OCI-LY7 (cell line): ENCODE measurements around the gene LPP. TPM values are rescaled to one million over a fixed set of nuclear protein-coding genes. Genes with fewer than 3 reads are reported as not detected.

Experiments
- BruUV-seq: library from RNA; stranded (reverse); fragments of 400-500 nt; replicated peaks from 2 replicates; lab custom pipeline; 2021; lab: Mats Ljungman, UMichigan
- CTCF ChIA-PET: fragments of 300-600 bp; sonication (Branson Sonifier 250); formaldehyde crosslinking; loops from one replicate; lab custom pipeline; 2022; ENCODE audit warnings: antibody characterized with exemption; ENCODE audit not compliant: unreplicated experiment; lab: Charles Lee
- POLR2A ChIA-PET: fragments of 300-600 bp; sonication (Branson Sonifier 250); formaldehyde crosslinking; loops from one replicate; lab custom pipeline; 2022; ENCODE audit warnings: antibody characterized with exemption; lab: Charles Lee
- DNase-seq: peaks from one replicate; pipeline ENCODE4 v3.0.0-alpha.2; 2015; ENCODE audit warnings: low spot score
- H2AFZ ChIP-seq: fragments of 200-600 bp; sonication (generic), shearing (Covaris generic); 2 replicates; pipeline ENCODE4 v1.6.1; 2014; ENCODE audit warnings: mild to moderate bottlenecking, antibody characterized with exemption, low read length, moderate library complexity
- H3K27ac ChIP-seq: fragments of 200-600 bp; sonication (generic); 2 replicates; pipeline ENCODE4 v1.5.1; 2014; ENCODE audit warnings: mixed run types, low read depth, mild to moderate bottlenecking, moderate library complexity, low read length, inconsistent platforms; ENCODE audit not compliant: poor library complexity, severe bottlenecking
- H3K36me3 ChIP-seq: fragments of 200-600 bp; sonication (generic); 2 replicates; pipeline ENCODE4 v1.6.1; 2014; ENCODE audit warnings: mild to moderate bottlenecking, antibody characterized with exemption, low read length, moderate library complexity, mixed read lengths; ENCODE audit not compliant: insufficient read depth
- H3K4me1 ChIP-seq: fragments of 200-600 bp; sonication (generic); 2 replicates; pipeline ENCODE4 v1.5.1; 2014; ENCODE audit warnings: mild to moderate bottlenecking, low read length; ENCODE audit not compliant: insufficient read depth, poor library complexity, severe bottlenecking
- H3K4me2 ChIP-seq: fragments of 200-600 bp; sonication (generic); 2 replicates; pipeline ENCODE4 v1.6.1; 2014; ENCODE audit warnings: mild to moderate bottlenecking, low read length
- H3K4me3 ChIP-seq: fragments of 200-600 bp; sonication (generic); 2 replicates; pipeline ENCODE4 v1.5.1; 2014; ENCODE audit warnings: mild to moderate bottlenecking, low read depth, low read length; ENCODE audit not compliant: poor library complexity, severe bottlenecking
- H3K79me2 ChIP-seq: fragments of 200-600 bp; sonication (generic); 2 replicates; pipeline ENCODE4 v1.6.1; 2016; ENCODE audit warnings: low read depth, mild to moderate bottlenecking, low read length, moderate library complexity, mixed read lengths; ENCODE audit not compliant: insufficient read depth
- H3K9me2 ChIP-seq: fragments of 200-600 bp; sonication (generic); 2 replicates; pipeline ENCODE4 v1.6.1; 2016; ENCODE audit warnings: mild to moderate bottlenecking, low read length, mixed read lengths; ENCODE audit not compliant: insufficient read depth
- H3K9me3 ChIP-seq: fragments of 200-600 bp; sonication (generic); 2 replicates; pipeline ENCODE4 v1.6.1; 2014; ENCODE audit warnings: mild to moderate bottlenecking, mixed run types, low read length, mixed read lengths
- H4K20me1 ChIP-seq: fragments of 200-600 bp; sonication (generic); 2 replicates; pipeline ENCODE4 v1.6.1; 2014; ENCODE audit warnings: mild to moderate bottlenecking, antibody characterized with exemption, low read length, moderate library complexity, mixed read lengths; ENCODE audit not compliant: insufficient read depth
- CTCF ChIP-seq: fragments of 200-600 bp; sonication (generic); conservative IDR thresholded peaks from 2 replicates; pipeline ENCODE4 v1.5.1; 2014; ENCODE audit warnings: mild to moderate bottlenecking, antibody characterized with exemption, low read length, moderate library complexity, mixed read lengths
- EZH2phosphoT487 ChIP-seq: fragments of 200-600 bp; sonication (generic); IDR thresholded peaks from 2 replicates; pipeline ENCODE4 v1.6.1; 2018; ENCODE audit warnings: low read depth, borderline replicate concordance, mild to moderate bottlenecking, mixed run types, antibody characterized with exemption, low read length, moderate library complexity, mixed read lengths
- intact Hi-C: fragments of 100-400 bp; cut with micrococcal nuclease; formaldehyde crosslinking; loops from one replicate; pipeline ENCODE4 v1.10.0; 2022; ENCODE audit not compliant: unreplicated experiment
- total RNA-seq, 2 experiments: library from RNA; depleted of rRNA in 1 of 2; stranded (reverse); fragments of >200 nt in 1 of 2; shearing (Covaris generic) in 1 of 2; gene quantifications; 2 replicates each; pipeline ENCODE4 v1.2.3, GENCODE V29; 2014 to 2022

Gene LPP
- total RNA-seq, 2 experiments from 2014 or later = 10.9 to 119 TPM

GRCh38 chr3:188539631-188540194 is 385.8 kb downstream of the LPP start:
- BruUV-seq = no TSS peak

GRCh38 chr3:188542196-188542595 is 388.2 kb downstream of the LPP start:
- Histone ChIP-seq H3K4me2 (no peak overlapping the region), H2AFZ (no peak overlapping the region), H3K36me3 (no peaks in the 10 kb centered on the region), H3K4me1 (no peaks in the 10 kb centered on the region), H3K79me2 (no peaks in the 10 kb centered on the region), H3K4me3 (no peak overlapping the region), H4K20me1 (no peaks in the 10 kb centered on the region), H3K9me3 (no peaks in the 10 kb centered on the region), H3K27ac (no peak overlapping the region), H3K9me2 (no peaks in the 10 kb centered on the region)
- no peak for DNase-seq
- POLR2A ChIA-PET = interaction anchor here (0.6 kb wide), 1 partner anchor 466 kb away, joined by 4 read pairs; no protein-coding TSS in a partner anchor
- TF ChIP-seq CTCF (no peak), EZH2phosphoT487 (no peak)
- intact Hi-C loops = no loop called here
- CTCF ChIA-PET = no interaction called here
- BruUV-seq = no TSS peak

More at GRCh38 chr3:188539631-188540194, 385.8 kb downstream of the LPP start:
- Histone ChIP-seq H3K9me3 (no peaks in the 10 kb centered on the region), H3K4me3 (no peak overlapping the region), H2AFZ (no peak overlapping the region), H3K27ac (no peak overlapping the region), H3K79me2 (no peaks in the 10 kb centered on the region), H3K4me2 (no peak overlapping the region), H3K4me1 (no peaks in the 10 kb centered on the region), H3K36me3 (no peaks in the 10 kb centered on the region), H4K20me1 (no peaks in the 10 kb centered on the region), H3K9me2 (no peaks in the 10 kb centered on the region)
- intact Hi-C loops = no loop called here
- ChIA-PET CTCF (no interaction called here), POLR2A (no interaction called here)
- no peak for DNase-seq
- TF ChIP-seq EZH2phosphoT487 (no peak), CTCF (no peak)

GRCh38 chr3:188544012-188544411 is 390.1 kb downstream of the LPP start:
- Histone ChIP-seq H3K79me2 (no peaks in the 10 kb centered on the region), H3K4me2 (no peak overlapping the region), H2AFZ (no peak overlapping the region), H3K36me3 (no peaks in the 10 kb centered on the region), H3K4me1 (no peaks in the 10 kb centered on the region), H3K9me2 (no peaks in the 10 kb centered on the region), H3K4me3 (no peak overlapping the region), H3K27ac (no peak overlapping the region), H4K20me1 (no peaks in the 10 kb centered on the region), H3K9me3 (no peaks in the 10 kb centered on the region)
- no TSS peak for BruUV-seq
- no peak for DNase-seq
- CTCF ChIA-PET = no interaction called here
- intact Hi-C loops = no loop called here
- no peak for TF ChIP-seq EZH2phosphoT487
- no peak for TF ChIP-seq CTCF
- POLR2A ChIA-PET = interaction anchor here (0.5 to 1.5 kb wide), 4 partner anchors 13 to 889 kb away, joined by 3 to 6 read pairs (median 3); no protein-coding TSS in a partner anchor
